Smooth muscle cell (in vitro differentiated cells): ENCODE results near the gene FOXD2. TPM values are rescaled to one million over a fixed set of nuclear protein-coding genes. Genes with fewer than 3 reads are reported as not detected.

Experiments used
- DNase-seq: peaks from one replicate; lab custom pipeline; 2025; ENCODE audit not compliant: unreplicated experiment; lab: John Stamatoyannopoulos, UW
- H2AFZ ChIP-seq: fragments of 200-600 bp; sonication (generic); 2 replicates; pipeline ENCODE4 v1.6.0; 2016; ENCODE audit warnings: antibody characterized with exemption, low read depth, mild to moderate bottlenecking
- H3F3A ChIP-seq: fragments of 200-600 bp; sonication (generic); 2 replicates; pipeline ENCODE4 v1.6.0; 2017; ENCODE audit warnings: antibody characterized with exemption, low read depth
- H3K27ac ChIP-seq: fragments of 200-600 bp; sonication (generic); 2 replicates; pipeline ENCODE4 v1.5.1; 2016; ENCODE audit warnings: low read depth, mild to moderate bottlenecking
- H3K27me3 ChIP-seq: fragments of 200-600 bp; sonication (generic); 2 replicates; pipeline ENCODE4 v1.6.1; 2016; ENCODE audit warnings: low read depth, mild to moderate bottlenecking
- H3K36me3 ChIP-seq: fragments of 200-600 bp; sonication (generic); 2 replicates; pipeline ENCODE4 v1.5.1; 2016; ENCODE audit warnings: low read depth
- H3K4me1 ChIP-seq: fragments of 200-600 bp; sonication (generic); 2 replicates; pipeline ENCODE4 v1.5.1; 2016; ENCODE audit warnings: low read depth
- H3K4me2 ChIP-seq: fragments of 200-600 bp; sonication (generic); 2 replicates; pipeline ENCODE4 v1.6.0; 2016; ENCODE audit warnings: mild to moderate bottlenecking
- H3K4me3 ChIP-seq: fragments of 200-600 bp; sonication (generic); 2 replicates; pipeline ENCODE4 v1.5.1; 2016; ENCODE audit warnings: mild to moderate bottlenecking
- H3K79me2 ChIP-seq: fragments of 200-600 bp; sonication (generic); 2 replicates; pipeline ENCODE4 v1.6.0; 2016; ENCODE audit warnings: low read depth, mild to moderate bottlenecking
- H3K9ac ChIP-seq: fragments of 200-600 bp; sonication (generic); 2 replicates; pipeline ENCODE4 v1.6.0; 2016; ENCODE audit warnings: low read depth
- H3K9me3 ChIP-seq: fragments of 200-600 bp; sonication (generic); replicated peaks from 2 replicates; pipeline ENCODE4 v1.5.1; 2016; ENCODE audit warnings: low read depth
- H4K20me1 ChIP-seq: fragments of 200-600 bp; sonication (generic); 2 replicates; pipeline ENCODE4 v1.6.0; 2016; ENCODE audit warnings: low read depth
- CTCF ChIP-seq: fragments of 200-600 bp; sonication (generic); IDR thresholded peaks from 2 replicates; pipeline ENCODE4 v1.5.1; 2017; ENCODE audit warnings: borderline replicate concordance, mild to moderate bottlenecking, antibody characterized with exemption; ENCODE audit not compliant: insufficient read depth, poor library complexity, severe bottlenecking
- WGBS: methylation state at CpG from one replicate; pipeline ENCODE4 v1.1.7; 2016; ENCODE audit warnings: low lambda C conversion rate; 5-methylcytosine and 5-hydroxymethylcytosine counted together
- polyA plus RNA-seq: library from polyadenylated mRNA; unstranded; fragments of >200 nt; fragmentation: Nextera tagmentation; extraction: Ambion mirVana; gene quantifications from 2 replicates; pipeline ENCODE4 v1.2.1, GENCODE V29; 2016
- total RNA-seq: library from RNA; depleted of rRNA; stranded (reverse); fragments of >200 nt; gene quantifications from 2 replicates; pipeline ENCODE4 v1.2.3, GENCODE V29; 2014

Gene FOXD2
- total RNA-seq (not detected in 2 replicates), polyA plus RNA-seq (0.09 TPM in 1 of 2 replicates, not detected in the other)

GRCh38 chr1:47437447-47438164, at the start of gene FOXD2:
TSS of gene FOXD2 (plus strand) at chr1:47438044. CDS start at chr1:47438136, 92 bp downstream.
- no peaks in the 10 kb centered on the region for H3K79me2 ChIP-seq
- DNase-seq, result peak; percentile 66
- peak; percentile 90 for TF ChIP-seq CTCF

GRCh38 chr1:47388891-47389238, 49.0 kb upstream of the FOXD2 start:
- Histone ChIP-seq H3K9ac (no peak overlapping the region), H3K4me1 (no peaks in the 10 kb centered on the region), H3K79me2 (no peaks in the 10 kb centered on the region), H3K9me3 (no peaks in the 10 kb centered on the region), H3K36me3 (no peaks in the 10 kb centered on the region), H3K4me2 (no peak overlapping the region), H3K27me3 (peaks cover 41% of the 10 kb centered on the region), H4K20me1 (peaks cover 8% of the 10 kb centered on the region), H2AFZ (no peak overlapping the region), H3F3A (no peaks in the 10 kb centered on the region), H3K27ac (no peak overlapping the region), H3K4me3 (no peak overlapping the region)
- peak; percentile 59 for TF ChIP-seq CTCF
- no peak for DNase-seq
- WGBS, result 29% methylated on average over 3 of the region's 3 CpGs

More at GRCh38 chr1:47437447-47438164, at the start of gene FOXD2:
- Histone ChIP-seq H3K36me3 (no peaks in the 10 kb centered on the region), H3K4me3 (peak within 1 kb of the TSS; percentile 63), H3K4me1 (peaks cover 13% of the 10 kb centered on the region), H3K27me3 (peaks cover 98% of the 10 kb centered on the region), H3K9ac (no peak within 1 kb of the TSS), H2AFZ (peak within 1 kb of the TSS; percentile 69), H4K20me1 (peaks cover 4% of the 10 kb centered on the region), H3K9me3 (no peaks in the 10 kb centered on the region), H3F3A (no peaks in the 10 kb centered on the region), H3K4me2 (peak within 1 kb of the TSS; percentile 88), H3K27ac (no peak within 1 kb of the TSS)
- WGBS, result 0% methylated on average over 26 of the region's 80 CpGs

DNA sequence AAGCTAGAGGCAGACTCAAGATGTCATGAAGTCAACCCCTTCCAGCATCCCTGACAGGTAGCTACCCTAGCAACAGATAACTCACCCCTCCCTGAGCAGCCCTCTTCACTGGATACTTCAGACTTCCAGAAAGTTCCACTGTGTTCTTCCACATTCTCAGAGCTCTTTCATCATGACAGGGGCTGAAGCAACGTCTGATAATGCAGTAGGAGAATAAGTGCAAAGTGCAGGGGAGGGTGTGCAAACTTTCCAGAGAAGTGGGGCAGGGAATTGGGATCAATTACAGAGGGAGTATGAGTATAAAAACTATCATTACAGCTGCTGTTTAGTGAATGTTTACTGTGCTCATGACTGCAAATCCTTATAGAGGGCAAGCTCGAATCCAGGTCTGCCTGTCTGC, 48.1 kb upstream of the FOXD2 start:
- no peak for DNase-seq
- Histone ChIP-seq H3K4me1 (no peaks in the 10 kb centered on the region), H3K27ac (no peak overlapping the region), H3K9ac (no peak overlapping the region), H3K79me2 (no peaks in the 10 kb centered on the region), H3K4me2 (no peak overlapping the region), H3K9me3 (no peaks in the 10 kb centered on the region), H3K27me3 (peaks cover 49% of the 10 kb centered on the region), H3K4me3 (no peak overlapping the region), H2AFZ (no peak overlapping the region), H4K20me1 (peaks cover under 1% of the 10 kb centered on the region), H3F3A (no peaks in the 10 kb centered on the region), H3K36me3 (no peaks in the 10 kb centered on the region)
- 75% methylated on average over 2 of the region's 2 CpGs for WGBS
- TF ChIP-seq CTCF, result no peak

- no peak for TF ChIP-seq CTCF
- H3F3A ChIP-seq, result no peaks in the 10 kb centered on the region
- no peaks in the 10 kb centered on the region for H4K20me1 ChIP-seq
- no peaks in the 10 kb centered on the region for H3K4me1 ChIP-seq
- H3K9me3 ChIP-seq, result no peaks in the 10 kb centered on the region
- DNase-seq, result no peak
- H3K27ac ChIP-seq, result no peak overlapping the region
- H3K79me2 ChIP-seq, result no peaks in the 10 kb centered on the region
- H3K4me2 ChIP-seq, result no peak overlapping the region
- WGBS, result 76% methylated on average over 2 of the region's 2 CpGs
- peaks cover 60% of the 10 kb centered on the region for H3K27me3 ChIP-seq
- H3K4me3 ChIP-seq, result no peak overlapping the region
- no peak overlapping the region for H3K9ac ChIP-seq
- H3K36me3 ChIP-seq, result no peaks in the 10 kb centered on the region
- no peak overlapping the region for H2AFZ ChIP-seq
Observed at GRCh38 chr1:47390843-47391242, 47.0 kb upstream of the FOXD2 start.
